GM12865 (cell line): ENCODE results near the gene EPB41L2.

Source experiments
- DNase-seq: peaks from one replicate; pipeline ENCODE4 v3.0.0; 2010; ENCODE audit warnings: low read depth
- H3K4me3 ChIP-seq: 2 replicates; pipeline ENCODE4 v1.5.1; 2011; ENCODE audit warnings: mild to moderate bottlenecking, low read depth, low read length, control low read depth
- TF ChIP-seq, protein P1 (sequence below): IDR thresholded peaks from 2 replicates; pipeline ENCODE4 v1.5.1; 2011; ENCODE audit warnings: low read length, control low read depth, low read depth, inconsistent platforms; ENCODE audit not compliant: insufficient read depth; ENCODE audit errors: missing control alignments

The EPB41L2 gene

GRCh38 chr6:131063028-131063763, at the start of gene EPB41L2:
Gene EPB41L2, minus strand, starts transcription at chr6:131063245. Its CDS starts 106,760 bp downstream, at chr6:130956485.
- TF ChIP-seq, protein P1, sequence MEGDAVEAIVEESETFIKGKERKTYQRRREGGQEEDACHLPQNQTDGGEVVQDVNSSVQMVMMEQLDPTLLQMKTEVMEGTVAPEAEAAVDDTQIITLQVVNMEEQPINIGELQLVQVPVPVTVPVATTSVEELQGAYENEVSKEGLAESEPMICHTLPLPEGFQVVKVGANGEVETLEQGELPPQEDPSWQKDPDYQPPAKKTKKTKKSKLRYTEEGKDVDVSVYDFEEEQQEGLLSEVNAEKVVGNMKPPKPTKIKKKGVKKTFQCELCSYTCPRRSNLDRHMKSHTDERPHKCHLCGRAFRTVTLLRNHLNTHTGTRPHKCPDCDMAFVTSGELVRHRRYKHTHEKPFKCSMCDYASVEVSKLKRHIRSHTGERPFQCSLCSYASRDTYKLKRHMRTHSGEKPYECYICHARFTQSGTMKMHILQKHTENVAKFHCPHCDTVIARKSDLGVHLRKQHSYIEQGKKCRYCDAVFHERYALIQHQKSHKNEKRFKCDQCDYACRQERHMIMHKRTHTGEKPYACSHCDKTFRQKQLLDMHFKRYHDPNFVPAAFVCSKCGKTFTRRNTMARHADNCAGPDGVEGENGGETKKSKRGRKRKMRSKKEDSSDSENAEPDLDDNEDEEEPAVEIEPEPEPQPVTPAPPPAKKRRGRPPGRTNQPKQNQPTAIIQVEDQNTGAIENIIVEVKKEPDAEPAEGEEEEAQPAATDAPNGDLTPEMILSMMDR: peak; percentile 8
- peak within 1 kb of the TSS; percentile 97 for H3K4me3 ChIP-seq
- DNase-seq: peak; percentile 91

- no peak for DNase-seq
- no peak overlapping the region for H3K4me3 ChIP-seq
- TF ChIP-seq, protein P1: no peak
Observed at GRCh38 chr6:131112249-131112648, 49.2 kb upstream of the EPB41L2 start.

GRCh38 chr6:131107151-131107550, 44.1 kb upstream of the EPB41L2 start:
- no peak overlapping the region for H3K4me3 ChIP-seq
- DNase-seq: no peak
- TF ChIP-seq, protein P1: no peak

GRCh38 chr6:131103901-131104300, 40.9 kb upstream of the EPB41L2 start:
- TF ChIP-seq, protein P1: no peak
- no peak for DNase-seq
- H3K4me3 ChIP-seq: no peak overlapping the region

- TF ChIP-seq, protein P1: no peak
- H3K4me3 ChIP-seq: no peak overlapping the region
- no peak for DNase-seq
Observed at GRCh38 chr6:131103296-131103695, 40.3 kb upstream of the EPB41L2 start.

- no peak overlapping the region for H3K4me3 ChIP-seq
- TF ChIP-seq, protein P1: no peak
- DNase-seq: no peak
Observed at GRCh38 chr6:131101911-131102680, 39.1 kb upstream of the EPB41L2 start.

DNA sequence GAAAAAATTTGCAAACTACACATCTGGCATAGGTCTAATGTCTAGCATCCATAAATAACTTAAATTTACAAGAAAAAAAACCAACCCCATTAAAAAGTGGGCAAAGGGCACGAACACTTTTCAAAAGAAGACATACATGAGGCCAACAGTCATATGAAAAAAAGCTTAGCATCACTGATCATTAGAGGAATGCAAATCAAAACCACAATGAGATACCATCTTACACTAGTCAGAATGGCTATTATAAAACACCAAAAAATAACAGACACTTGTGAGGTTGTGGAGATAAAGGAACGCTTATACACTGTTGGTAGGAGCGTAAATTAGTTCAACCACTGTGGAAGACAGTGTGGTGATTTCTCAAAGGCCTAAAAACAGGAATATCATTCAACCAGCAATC, 33.7 kb upstream of the EPB41L2 start:
- no peak for DNase-seq
- TF ChIP-seq, protein P1: no peak
- no peak overlapping the region for H3K4me3 ChIP-seq
